Measurements from ENCODE around the gene SEPHS1. TPM values are rescaled to one million over a fixed set of nuclear protein-coding genes. Genes with fewer than 3 reads are reported as not detected.

SEPHS1 gene, protein sequence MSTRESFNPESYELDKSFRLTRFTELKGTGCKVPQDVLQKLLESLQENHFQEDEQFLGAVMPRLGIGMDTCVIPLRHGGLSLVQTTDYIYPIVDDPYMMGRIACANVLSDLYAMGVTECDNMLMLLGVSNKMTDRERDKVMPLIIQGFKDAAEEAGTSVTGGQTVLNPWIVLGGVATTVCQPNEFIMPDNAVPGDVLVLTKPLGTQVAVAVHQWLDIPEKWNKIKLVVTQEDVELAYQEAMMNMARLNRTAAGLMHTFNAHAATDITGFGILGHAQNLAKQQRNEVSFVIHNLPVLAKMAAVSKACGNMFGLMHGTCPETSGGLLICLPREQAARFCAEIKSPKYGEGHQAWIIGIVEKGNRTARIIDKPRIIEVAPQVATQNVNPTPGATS
- total RNA-seq: 10 to 100 TPM; 33.3 to 34.8 TPM
- 100 to 1,000 TPM in 5 of 6 donors, 10 to 100 TPM in 1; 98.7 to 134 (median 112) TPM for polyA plus RNA-seq (ENCODE audit: insufficient read length in 6 of 6)
- long read RNA-seq, donor 1, transcript SEPHS1-201 (9 exons, 3,273 nt): major isoform, 19 of 69 reads
- long read RNA-seq, donor 1, partial matches to known transcripts: 26 of 69 reads
- long read RNA-seq, donor 1, other reads (novel, unspliced or antisense): 22 of 69 reads
- long read RNA-seq, donor 2, transcript SEPHS1-201 (9 exons, 3,273 nt): major isoform, 20 of 51 reads
- long read RNA-seq, donor 2, partial matches to known transcripts: 21 of 51 reads
- long read RNA-seq, donor 2, other reads (novel, unspliced or antisense): 10 of 51 reads
- long read RNA-seq, donor 3, transcript SEPHS1-201 (9 exons, 3,273 nt): major isoform, 21 of 50 reads
- long read RNA-seq, donor 3, partial matches to known transcripts: 17 of 50 reads
- long read RNA-seq, donor 3, other reads (novel, unspliced or antisense): 12 of 50 reads
- long read RNA-seq, donor 4, transcript SEPHS1-201 (9 exons, 3,273 nt): major isoform, 7 of 12 reads
- long read RNA-seq, donor 4, partial matches to known transcripts: 4 of 12 reads
- long read RNA-seq, donor 4, other reads (novel, unspliced or antisense): 1 of 12 reads
- long read RNA-seq, donor 5, transcript SEPHS1-201 (9 exons, 3,273 nt): major isoform, 12 of 38 reads
- long read RNA-seq, donor 5, partial matches to known transcripts: 16 of 38 reads
- long read RNA-seq, donor 5, other reads (novel, unspliced or antisense): 10 of 38 reads
- long read RNA-seq, donor 6, transcript SEPHS1-201 (9 exons, 3,273 nt): major isoform, 23 of 58 reads
- long read RNA-seq, donor 6, partial matches to known transcripts: 19 of 58 reads
- long read RNA-seq, donor 6, other reads (novel, unspliced or antisense): 16 of 58 reads
- long read RNA-seq, donor 7, transcript SEPHS1-201 (9 exons, 3,273 nt): major isoform, 8 of 40 reads
- long read RNA-seq, donor 7, partial matches to known transcripts: 19 of 40 reads
- long read RNA-seq, donor 7, other reads (novel, unspliced or antisense): 13 of 40 reads
- long read RNA-seq, donor 8, transcript SEPHS1-201 (9 exons, 3,273 nt): major isoform, 15 of 55 reads
- long read RNA-seq, donor 8, partial matches to known transcripts: 31 of 55 reads
- long read RNA-seq, donor 8, other reads (novel, unspliced or antisense): 9 of 55 reads
- long read RNA-seq, donor 9: 0 reads
- long read RNA-seq, donor 10, transcript SEPHS1-201 (9 exons, 3,273 nt): major isoform, 13 of 16 reads
- long read RNA-seq, donor 10, partial matches to known transcripts: 1 of 16 reads
- long read RNA-seq, donor 10, other reads (novel, unspliced or antisense): 1 of 16 reads
- long read RNA-seq, donor 11, transcript SEPHS1-201 (9 exons, 3,273 nt): major isoform, 10 of 46 reads
- long read RNA-seq, donor 11, partial matches to known transcripts: 36 of 46 reads
- long read RNA-seq, donor 11, other reads (novel, unspliced or antisense): 0 of 46 reads
- long read RNA-seq, donor 12, transcript SEPHS1-201 (9 exons, 3,273 nt): major isoform, 9 of 50 reads
- long read RNA-seq, donor 12, partial matches to known transcripts: 22 of 50 reads
- long read RNA-seq, donor 12, other reads (novel, unspliced or antisense): 19 of 50 reads

DNA sequence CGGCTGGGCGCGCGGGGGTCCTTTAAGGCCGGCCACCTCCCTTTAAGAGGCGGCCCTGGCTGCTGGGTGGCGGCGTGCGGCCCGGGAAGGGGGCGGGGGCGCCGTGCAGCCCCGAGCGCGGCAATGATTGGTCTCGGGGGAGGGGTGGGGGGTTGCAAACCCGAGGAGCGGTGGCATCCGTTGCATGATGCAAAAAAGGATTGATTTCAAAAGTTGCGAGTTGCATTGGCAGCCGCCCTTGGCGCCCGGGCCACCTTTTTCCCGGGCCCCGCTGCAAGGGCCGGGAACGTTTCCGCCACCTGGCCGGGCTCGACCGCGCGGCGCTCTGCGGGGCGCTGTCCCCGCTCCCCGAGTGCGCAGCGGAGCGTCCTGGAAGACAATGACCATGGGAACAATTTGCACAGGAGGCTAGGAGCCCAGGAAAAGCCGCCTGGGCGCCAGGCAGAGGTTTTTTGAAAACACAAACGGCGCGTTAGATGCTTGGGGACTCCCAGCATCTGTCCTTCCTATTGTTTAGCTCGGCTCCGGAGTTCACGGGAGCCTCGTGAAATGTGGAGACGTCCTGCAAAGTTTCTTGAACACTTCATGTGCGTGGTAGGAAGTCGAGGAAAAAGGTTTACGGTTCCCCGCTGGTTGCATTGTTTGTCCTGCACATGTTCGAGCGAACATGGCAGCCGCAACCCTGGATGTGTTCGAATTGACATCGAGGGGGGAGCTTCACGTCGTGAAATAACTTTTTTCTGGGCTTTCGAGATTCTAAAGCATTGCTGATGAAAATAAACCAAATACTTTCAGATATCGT, at the start of gene SEPHS1:
TSS of gene SEPHS1 (minus strand) at position 78 of the 802 bp plus-strand sequence. CDS start 3,343 bp downstream, outside the sequence.
- Histone ChIP-seq H3K9me3 (no peaks in the 10 kb centered on the region), H3K4me1 (peaks cover 0 to 37% of the 10 kb centered on the region in 2 donors), H3K27ac (peak within 1 kb of the TSS; percentile 90), H3K36me3 (no peaks in the 10 kb centered on the region), H3K4me3 (peak within 1 kb of the TSS; percentile 64 to 75), H3K27me3 (peaks cover 9 to 25% of the 10 kb centered on the region in 2 donors)
- peak; percentile 72 to 90 (median 80) for DNase-seq
- ATAC-seq: peak; percentile 81
- TF ChIP-seq, protein P1, sequence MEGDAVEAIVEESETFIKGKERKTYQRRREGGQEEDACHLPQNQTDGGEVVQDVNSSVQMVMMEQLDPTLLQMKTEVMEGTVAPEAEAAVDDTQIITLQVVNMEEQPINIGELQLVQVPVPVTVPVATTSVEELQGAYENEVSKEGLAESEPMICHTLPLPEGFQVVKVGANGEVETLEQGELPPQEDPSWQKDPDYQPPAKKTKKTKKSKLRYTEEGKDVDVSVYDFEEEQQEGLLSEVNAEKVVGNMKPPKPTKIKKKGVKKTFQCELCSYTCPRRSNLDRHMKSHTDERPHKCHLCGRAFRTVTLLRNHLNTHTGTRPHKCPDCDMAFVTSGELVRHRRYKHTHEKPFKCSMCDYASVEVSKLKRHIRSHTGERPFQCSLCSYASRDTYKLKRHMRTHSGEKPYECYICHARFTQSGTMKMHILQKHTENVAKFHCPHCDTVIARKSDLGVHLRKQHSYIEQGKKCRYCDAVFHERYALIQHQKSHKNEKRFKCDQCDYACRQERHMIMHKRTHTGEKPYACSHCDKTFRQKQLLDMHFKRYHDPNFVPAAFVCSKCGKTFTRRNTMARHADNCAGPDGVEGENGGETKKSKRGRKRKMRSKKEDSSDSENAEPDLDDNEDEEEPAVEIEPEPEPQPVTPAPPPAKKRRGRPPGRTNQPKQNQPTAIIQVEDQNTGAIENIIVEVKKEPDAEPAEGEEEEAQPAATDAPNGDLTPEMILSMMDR (IDR thresholded peaks at IDR 0.05): no peak
- intact Hi-C loops (cut with DNase I): no loop called here

DNA sequence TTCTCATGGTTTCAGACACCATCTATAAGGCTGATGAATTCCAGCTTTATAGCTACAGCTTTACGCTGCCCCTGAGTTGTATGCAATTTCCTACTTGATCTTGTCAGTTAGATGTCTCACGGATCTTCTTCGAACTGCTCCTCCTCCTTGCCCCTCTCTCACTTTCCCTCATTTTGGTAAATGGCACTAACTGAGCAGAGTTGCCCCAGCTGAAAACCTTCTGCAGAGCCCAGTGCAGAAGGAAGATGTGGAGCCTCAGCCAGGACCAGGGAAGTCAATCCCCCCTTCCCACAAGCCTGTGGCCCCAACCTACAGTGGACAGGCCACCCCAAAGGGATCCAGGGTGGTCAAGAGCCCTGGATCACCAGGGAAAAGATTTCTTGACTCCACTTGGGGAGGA, 49.0 kb upstream of the SEPHS1 start:
- H3K9me3 ChIP-seq: peaks cover 0 to 2% of the 10 kb centered on the region in 2 donors
- no peak overlapping the region for H3K27ac ChIP-seq
- H3K27me3 ChIP-seq: no peaks in the 10 kb centered on the region
- ATAC-seq (no peak), DNase-seq (no peak)
- H3K36me3 ChIP-seq: no peaks in the 10 kb centered on the region
- no peaks in the 10 kb centered on the region for H3K4me1 ChIP-seq
- H3K4me3 ChIP-seq: no peak overlapping the region
- TF ChIP-seq, protein P1 (IDR thresholded peaks at IDR 0.05): no peak
- intact Hi-C loops (cut with DNase I): no loop called here

DNA sequence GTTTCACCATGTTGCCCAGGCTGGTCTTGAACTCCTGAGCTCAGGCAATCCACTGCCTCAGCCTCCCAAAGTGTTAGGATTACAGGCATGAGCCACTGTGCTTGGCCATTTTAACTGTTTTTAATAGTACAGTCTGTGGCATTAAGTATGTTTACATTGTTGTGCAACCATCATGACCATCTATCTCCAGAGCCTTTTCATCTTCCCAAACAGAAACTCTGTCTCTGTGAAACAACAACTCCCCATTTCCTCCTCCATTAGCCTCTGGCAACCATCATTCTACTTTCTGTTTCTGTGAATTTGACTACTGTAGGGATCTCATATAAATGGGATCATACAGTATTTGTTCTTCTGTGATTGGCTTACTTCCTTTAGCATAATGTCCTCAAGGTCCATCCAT, 48.3 kb upstream of the SEPHS1 start:
- H3K4me3 ChIP-seq: no peak overlapping the region
- intact Hi-C loops (cut with DNase I): no loop called here
- no peaks in the 10 kb centered on the region for H3K36me3 ChIP-seq
- DNase-seq (no peak), ATAC-seq (no peak)
- TF ChIP-seq, protein P1 (IDR thresholded peaks at IDR 0.05): no peak
- no peaks in the 10 kb centered on the region for H3K4me1 ChIP-seq
- no peak overlapping the region for H3K27ac ChIP-seq
- peaks cover 0 to 2% of the 10 kb centered on the region in 2 donors for H3K9me3 ChIP-seq
- no peaks in the 10 kb centered on the region for H3K27me3 ChIP-seq
